IPS-11a (cell line): Measurements from ENCODE around the gene SHH.
"Not testable (repeated sequence)": the region's sequence is repeated elsewhere in the genome, so short reads cannot be mapped to it uniquely, and the experiment has no call there.

ENCODE experiments used
- H3K4me3 ChIP-seq: one replicate; pipeline ENCODE4 v1.5.1; 2013; ENCODE audit warnings: low read depth, low read length, control low read depth

Gene SHH

GRCh38 chr7:155843426-155844018 is 31.3 kb upstream of the SHH start:
- no peak overlapping the region for H3K4me3 ChIP-seq

- H3K4me3 ChIP-seq: no peak overlapping the region
Observed at GRCh38 chr7:155842496-155843265, 30.4 kb upstream of the SHH start.

DNA sequence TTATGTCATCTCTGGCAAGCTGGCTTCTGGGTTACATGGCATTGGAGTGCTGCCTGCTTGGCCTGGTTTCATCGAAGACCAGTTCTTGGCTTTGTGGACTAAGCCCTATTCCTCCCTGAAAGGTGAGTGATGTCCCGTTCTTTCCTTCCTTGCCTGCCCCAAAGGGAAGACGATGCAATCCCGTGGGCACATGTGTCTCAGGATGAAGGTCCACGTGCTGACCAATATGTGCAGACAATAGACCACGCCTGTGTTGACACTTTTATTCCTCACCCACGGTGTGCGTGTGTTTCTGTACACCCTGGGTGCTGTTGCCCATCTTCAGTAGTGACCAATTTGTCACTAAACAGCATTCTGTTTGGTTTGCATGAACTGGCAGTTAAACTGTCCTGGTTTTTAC is 28.6 kb upstream of the SHH start:
- no peak overlapping the region for H3K4me3 ChIP-seq

DNA sequence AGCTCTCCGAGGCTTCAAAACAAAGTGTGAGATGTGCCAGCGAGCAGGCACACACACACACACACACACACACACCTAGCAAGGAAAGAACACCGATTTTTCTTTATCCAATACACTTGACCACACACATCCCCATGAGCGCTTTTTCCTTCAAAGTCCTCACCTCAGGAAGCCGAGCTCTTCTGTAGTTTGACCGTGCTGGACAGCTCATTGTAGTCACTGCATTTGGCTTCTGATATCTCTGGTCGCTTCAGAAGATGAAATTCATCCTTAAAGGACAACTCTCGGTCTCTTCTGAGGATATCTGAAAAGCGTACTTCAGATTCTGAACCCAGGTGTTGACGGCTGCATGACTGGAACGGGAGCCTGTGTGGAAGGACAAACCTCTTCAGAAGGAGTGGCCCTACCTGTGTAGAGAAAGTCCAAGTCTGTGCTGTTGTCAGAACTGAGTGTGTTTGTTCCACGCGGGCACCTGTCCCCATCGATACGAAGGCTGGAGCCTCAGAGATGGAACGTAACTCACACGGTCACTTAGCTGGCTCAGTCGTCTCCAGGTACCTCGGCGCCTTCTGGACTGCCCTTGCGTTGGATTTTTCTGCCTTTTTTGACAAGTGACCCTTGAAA is 28.1 kb upstream of the SHH start:
- no peak overlapping the region for H3K4me3 ChIP-seq

DNA sequence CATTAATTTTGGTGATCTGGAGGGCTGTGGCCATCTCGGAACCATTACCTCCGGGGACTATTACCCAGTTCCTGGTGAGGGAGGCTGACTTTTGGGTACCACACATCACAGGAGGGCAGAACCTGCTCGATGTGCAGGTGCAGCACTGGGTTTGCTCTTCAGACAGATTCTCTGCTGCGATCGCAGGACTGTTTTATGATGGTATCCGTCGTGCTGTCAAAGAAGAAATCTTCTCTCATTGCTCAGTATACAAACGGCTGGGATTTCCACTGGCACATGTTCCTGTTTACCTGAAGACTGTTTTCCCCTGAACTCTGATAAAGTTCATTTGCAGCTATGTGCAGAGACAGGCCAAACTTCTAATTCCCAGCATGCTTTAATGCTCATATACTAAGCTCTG is 27.2 kb upstream of the SHH start:
- H3K4me3 ChIP-seq: no peak overlapping the region

DNA sequence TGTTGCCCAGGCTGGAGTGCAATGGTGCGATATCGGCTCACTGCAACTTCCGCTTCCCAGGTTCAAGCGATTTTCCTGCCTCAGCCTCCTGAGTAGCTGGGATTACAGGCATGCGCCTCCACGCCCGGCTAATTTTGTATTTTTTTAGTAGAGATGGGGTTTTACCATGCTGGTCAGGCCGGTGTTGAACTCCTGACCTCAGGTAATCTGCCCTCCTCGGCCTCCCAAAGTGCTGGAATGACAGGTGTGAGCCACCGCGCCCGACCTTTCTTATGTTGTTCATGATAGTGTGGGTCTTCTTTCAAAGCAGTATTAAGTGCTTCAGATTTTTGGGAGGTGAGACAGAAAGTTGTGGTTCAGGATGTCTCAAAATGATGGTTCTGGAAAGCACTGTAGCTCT is 26.0 kb upstream of the SHH start:
- H3K4me3 ChIP-seq: not testable (repeated sequence)

DNA sequence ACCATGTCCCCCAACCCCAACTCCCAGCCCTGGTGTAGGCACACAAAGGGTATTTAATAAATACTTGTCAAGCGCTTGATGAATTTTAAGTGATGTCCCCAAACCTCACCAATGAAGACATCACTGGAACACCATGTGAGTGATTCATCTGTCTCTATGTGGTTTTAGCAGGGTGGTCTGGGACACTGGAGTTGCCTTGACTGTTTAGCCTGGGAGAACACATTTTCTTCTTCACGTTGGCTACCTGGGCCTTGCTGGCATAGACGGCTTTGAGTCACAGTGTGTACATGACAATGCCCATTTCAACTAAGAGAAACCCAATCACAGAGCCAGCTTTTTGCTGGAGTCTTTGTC is 24.8 kb upstream of the SHH start:
- no peak overlapping the region for H3K4me3 ChIP-seq

- H3K4me3 ChIP-seq: no peak overlapping the region
Observed at GRCh38 chr7:155836216-155837125, 24.2 kb upstream of the SHH start.

DNA sequence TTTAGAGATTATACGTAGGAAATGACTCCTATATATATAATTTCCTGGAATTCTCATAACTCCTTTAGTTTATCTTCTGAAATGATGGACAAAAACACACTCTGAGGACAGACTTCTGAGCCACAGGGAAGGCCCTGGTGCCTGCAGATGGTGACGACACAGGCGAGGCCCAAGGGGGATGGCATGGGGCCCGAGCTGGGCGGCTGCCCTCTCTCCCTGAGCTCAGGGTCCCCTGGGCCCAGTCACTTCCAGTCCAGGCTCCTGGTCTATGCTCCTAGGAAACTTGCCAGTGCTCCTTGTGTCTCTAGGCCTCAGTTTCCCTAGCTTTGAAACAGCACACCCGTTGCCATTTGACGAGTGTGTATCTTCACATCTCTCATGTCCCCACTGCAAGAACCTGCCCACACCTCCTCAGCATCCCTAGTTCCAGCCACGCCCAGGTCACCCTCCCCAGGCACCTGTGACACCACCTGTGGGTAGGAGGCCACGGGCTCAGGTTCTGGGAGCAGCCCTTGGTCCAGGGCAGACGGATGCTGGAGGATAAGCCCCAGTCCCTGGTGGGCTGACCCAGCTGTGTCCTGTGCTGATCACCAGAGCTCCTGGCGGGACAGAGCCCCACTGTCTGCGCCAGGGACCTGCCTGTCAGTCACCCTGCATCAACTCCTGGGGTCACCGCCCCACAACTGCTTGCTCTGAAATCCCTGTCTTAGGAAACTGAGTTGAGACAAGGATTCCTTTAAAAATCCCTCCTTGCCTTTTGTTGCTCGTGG is 23.4 kb upstream of the SHH start:
- no peak overlapping the region for H3K4me3 ChIP-seq

DNA sequence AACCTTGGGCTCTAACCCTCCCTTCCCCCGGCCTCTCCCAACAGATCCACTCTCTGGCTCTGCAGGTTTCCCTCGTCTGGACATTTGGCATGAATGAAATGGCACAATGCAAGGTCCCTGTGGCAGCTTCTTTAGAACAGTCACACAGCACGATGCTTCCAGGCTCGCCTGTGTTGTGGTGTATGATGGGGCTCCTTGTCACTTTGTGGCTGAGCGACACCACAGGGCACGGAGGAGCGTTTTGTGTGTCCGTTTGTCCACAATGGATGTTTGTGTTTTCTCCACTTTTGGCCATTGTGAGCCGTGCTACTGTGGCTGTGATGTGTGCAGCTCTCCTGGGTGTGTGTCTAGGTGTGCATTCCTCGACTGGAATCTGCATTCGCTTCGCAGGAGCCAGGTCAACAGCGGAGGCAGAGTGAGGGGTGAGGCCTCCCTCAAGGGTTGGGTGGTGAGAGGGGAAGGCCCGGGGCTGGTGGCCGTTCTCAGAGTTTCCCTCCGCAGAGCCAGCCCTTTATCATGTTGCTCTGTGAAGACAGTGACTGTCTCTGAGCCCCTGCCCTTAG is 22.3 kb upstream of the SHH start:
- H3K4me3 ChIP-seq: no peak overlapping the region

- no peak overlapping the region for H3K4me3 ChIP-seq
Observed at GRCh38 chr7:155833651-155834050, 21.4 kb upstream of the SHH start.

DNA sequence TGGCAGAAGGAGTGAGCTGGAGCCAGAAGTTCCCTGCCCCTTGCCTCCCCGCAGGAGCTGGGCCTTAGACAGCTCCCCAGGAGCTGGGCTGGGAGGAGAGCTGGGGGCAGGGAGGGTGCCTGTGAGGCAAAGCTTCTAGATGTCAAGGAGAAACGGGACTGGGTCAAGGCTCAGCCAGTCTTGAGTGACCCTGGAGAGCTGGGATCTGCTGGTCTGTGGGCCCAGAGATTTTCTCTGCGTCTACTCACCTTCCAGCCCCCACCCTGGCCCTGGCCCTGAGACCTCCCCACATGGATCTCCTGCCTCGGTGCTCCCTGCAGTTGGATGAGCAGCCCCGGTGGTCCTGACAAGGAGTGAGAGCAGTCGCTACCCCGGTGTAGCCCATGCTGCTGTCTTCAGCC is 20.3 kb upstream of the SHH start:
- H3K4me3 ChIP-seq: no peak overlapping the region

- no peak overlapping the region for H3K4me3 ChIP-seq
Observed at GRCh38 chr7:155831807-155832524, 19.7 kb upstream of the SHH start.

DNA sequence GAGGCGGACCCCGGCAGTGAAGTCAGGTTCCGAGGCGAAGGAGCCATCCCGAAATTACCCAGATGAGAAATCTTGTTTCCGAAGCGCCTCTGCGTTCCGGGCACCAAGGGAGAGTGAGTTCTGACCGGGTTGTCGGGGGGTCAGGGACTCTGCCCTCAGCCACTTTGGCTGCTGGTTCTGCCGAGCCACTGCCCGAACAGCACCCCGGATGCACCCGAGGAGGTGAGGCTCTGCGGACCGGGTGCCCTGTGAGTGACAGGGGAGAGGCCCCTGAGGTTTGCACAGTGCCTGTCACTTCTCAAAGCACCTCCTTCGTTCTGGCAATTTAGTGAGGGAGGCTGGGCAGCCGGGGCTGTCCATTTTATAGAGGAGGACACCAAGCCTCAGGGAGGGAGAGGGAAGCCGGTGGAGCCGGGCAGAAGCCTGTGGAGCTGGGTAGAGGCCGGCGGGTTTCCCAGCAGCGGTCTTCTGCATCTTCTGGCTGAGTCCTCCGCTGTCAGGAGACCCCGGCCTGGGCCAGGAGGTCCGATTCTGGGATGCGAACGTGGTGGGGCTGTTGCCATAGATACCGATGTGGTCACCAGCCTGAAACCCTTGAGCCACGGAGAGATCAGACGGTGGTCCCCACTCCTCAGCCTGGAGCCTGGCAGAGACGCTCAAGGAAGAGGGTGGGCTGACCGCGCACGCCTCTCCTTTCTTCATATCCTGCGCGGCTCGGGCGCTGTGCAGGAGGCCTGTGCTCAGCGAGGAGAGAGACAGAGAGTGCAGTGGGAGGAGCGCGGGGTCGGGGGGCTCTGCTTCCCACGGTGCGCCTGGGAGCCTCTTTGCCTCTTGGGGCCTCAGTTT is 18.9 kb upstream of the SHH start:
- no peak overlapping the region for H3K4me3 ChIP-seq

- H3K4me3 ChIP-seq: no peak overlapping the region
Observed at GRCh38 chr7:155829796-155830470, 17.7 kb upstream of the SHH start.

GRCh38 chr7:155825336-155825735 is 13.1 kb upstream of the SHH start:
- no peak overlapping the region for H3K4me3 ChIP-seq

- H3K4me3 ChIP-seq: no peak overlapping the region
Observed at GRCh38 chr7:155824227-155824886, 12.1 kb upstream of the SHH start.

DNA sequence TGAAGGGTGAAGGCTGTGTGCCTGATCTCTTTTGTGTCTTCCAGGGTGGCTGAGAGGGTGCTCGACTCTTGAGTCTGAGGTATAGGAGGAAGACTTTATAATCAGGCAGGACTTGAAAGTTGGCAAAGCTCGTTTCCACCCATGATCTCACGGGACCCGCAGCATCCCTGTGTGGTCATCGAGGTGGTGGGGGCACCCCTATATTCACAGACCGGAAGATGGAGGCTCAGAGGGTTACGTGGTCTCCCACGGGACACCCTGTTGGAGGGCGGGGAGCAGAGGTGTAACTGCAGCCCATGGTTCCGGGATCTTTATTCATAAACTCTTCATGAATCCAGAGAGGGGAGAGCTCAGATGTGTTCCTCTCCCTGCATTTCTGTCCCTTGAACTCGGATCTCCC is 9.6 kb upstream of the SHH start:
- no peak overlapping the region for H3K4me3 ChIP-seq
